B cell (primary cell): ENCODE measurements around the gene TBX1. TPM values are rescaled to one million over a fixed set of nuclear protein-coding genes. Genes with fewer than 3 reads are reported as not detected.

Source experiments
- ATAC-seq: fragments of 200-7000 bp; cut with Tn5 transposase; one replicate; pipeline ENCODE4 v1.10.0; 2021; ENCODE audit warnings: low read depth, mild to moderate bottlenecking, moderate number of reproducible peaks, moderate library complexity
- CTCF ChIA-PET: fragments of 350-600 bp; sonication (Branson Sonifier 250); formaldehyde crosslinking; loops from one replicate; lab custom pipeline; 2021; ENCODE audit warnings: antibody characterized with exemption, inconsistent platforms; lab: Charles Lee
- POLR2A ChIA-PET: fragments of 350-600 bp; sonication (Branson Sonifier 250); formaldehyde crosslinking; loops from one replicate; lab custom pipeline; 2021; ENCODE audit warnings: antibody characterized with exemption; lab: Charles Lee
- DNase-seq: peaks from one replicate; pipeline ENCODE4 v3.0.0; 2013
- H2AFZ ChIP-seq: 2 replicates; pipeline ENCODE4 v1.6.1; 2012; ENCODE audit warnings: mild to moderate bottlenecking, low read depth, low read length; ENCODE audit not compliant: insufficient read depth, poor library complexity, severe bottlenecking
- H3K27ac ChIP-seq, 2 donors: 1 replicate in 1 of 2; 2 replicates in 1 of 2; pipeline ENCODE4 v1.5.1; 2012 to 2013; ENCODE audit warnings: low read length in 2 of 2, mild to moderate bottlenecking in 2 of 2, moderate library complexity in 1 of 2
- H3K27me3 ChIP-seq, 4 experiments: fragments of 200-600 bp in 1 of 4; sonication (generic) in 1 of 4; replicated peaks in 1 of 4; 1 replicate in 2 of 4; 2 replicates in 2 of 4; pipeline versions ENCODE4 v1.6.1 to v1.7.0; 2013 to 2016; ENCODE audit warnings: low read length in 3 of 4, mild to moderate bottlenecking in 2 of 4, mixed read lengths in 1 of 4, moderate library complexity in 1 of 4; ENCODE audit not compliant: insufficient read depth in 4 of 4, control insufficient read depth in 3 of 4; ENCODE audit errors: control extremely low read depth in 1 of 4
- H3K36me3 ChIP-seq, 2 experiments: replicated peaks in 1 of 2; 1 replicate in 1 of 2; 2 replicates in 1 of 2; pipeline versions ENCODE4 v1.6.1 to v1.7.1; 2013; ENCODE audit warnings: low read length in 1 of 2; ENCODE audit not compliant: insufficient read depth in 2 of 2, control insufficient read depth in 1 of 2; ENCODE audit errors: control extremely low read depth in 1 of 2, extremely low read depth in 1 of 2
- H3K4me1 ChIP-seq, 2 donors: fragments of 200-600 bp in 1 of 2; sonication (generic) in 1 of 2; 1 replicate in 1 of 2; 2 replicates in 1 of 2; pipeline versions ENCODE4 v1.5.1 to v1.6.1; 2013 to 2017; ENCODE audit warnings: low read length in 2 of 2; ENCODE audit not compliant: control insufficient read depth in 2 of 2, insufficient read depth in 2 of 2
- H3K4me2 ChIP-seq: replicated peaks from 2 replicates; pipeline ENCODE3; 2012; ENCODE audit warnings: mild to moderate bottlenecking, low read depth, low read length; ENCODE audit not compliant: poor library complexity, severe bottlenecking
- H3K4me3 ChIP-seq, 5 experiments: fragments of 200-600 bp in 1 of 5; sonication (generic) in 1 of 5; 1 replicate in 3 of 5; 2 replicates in 2 of 5; pipeline versions ENCODE4 v1.5.1 to v1.7.0; 2011 to 2016; ENCODE audit warnings: low read length in 4 of 5, mild to moderate bottlenecking in 4 of 5, low read depth in 2 of 5, control low read depth in 1 of 5, moderate library complexity in 1 of 5; ENCODE audit not compliant: insufficient read depth in 1 of 5; ENCODE audit errors: control extremely low read depth in 1 of 5, extremely low read depth in 1 of 5
- H3K79me2 ChIP-seq: fragments of 200-600 bp; sonication (generic); one replicate; pipeline ENCODE4 v1.6.0; 2016; ENCODE audit warnings: low read length; ENCODE audit not compliant: control insufficient read depth, insufficient read depth
- H3K9ac ChIP-seq: fragments of 200-600 bp; sonication (generic); 2 replicates; pipeline ENCODE4 v1.6.1; 2017; ENCODE audit warnings: mild to moderate bottlenecking, low read length, moderate library complexity
- H3K9me3 ChIP-seq, 3 donors: one replicate each; pipeline versions ENCODE4 v1.6.1 to v1.7.1; 2013; ENCODE audit warnings: low read length in 2 of 3; ENCODE audit not compliant: control insufficient read depth in 2 of 3, insufficient read depth in 1 of 3; ENCODE audit errors: control extremely low read depth in 1 of 3
- H4K20me1 ChIP-seq: 2 replicates; pipeline ENCODE4 v1.6.0; 2012; ENCODE audit warnings: mild to moderate bottlenecking, low read length; ENCODE audit not compliant: insufficient read depth, control insufficient read depth, poor library complexity, severe bottlenecking
- H3K27ac Mint-ChIP-seq: one replicate; pipeline ENCODE4 v1.8.0; 2021; ENCODE audit warnings: mixed read lengths
- H3K27me3 Mint-ChIP-seq: one replicate; pipeline ENCODE4 v1.8.0; 2021; ENCODE audit warnings: mixed read lengths
- H3K4me1 Mint-ChIP-seq: one replicate; pipeline ENCODE4 v1.8.0; 2021; ENCODE audit warnings: mixed read lengths
- H3K4me3 Mint-ChIP-seq: one replicate; pipeline ENCODE4 v1.8.0; 2021; ENCODE audit warnings: mixed read lengths
- H3K9me3 Mint-ChIP-seq: one replicate; pipeline ENCODE4 v1.8.0; 2022; ENCODE audit warnings: mixed read lengths; ENCODE audit not compliant: insufficient read depth
- CTCF ChIP-seq: fragments of 200-600 bp; IDR thresholded peaks from one replicate; pipeline ENCODE4 v1.8.0; 2022; ENCODE audit warnings: antibody characterized with exemption, mild to moderate bottlenecking
- EZH2 ChIP-seq: IDR thresholded peaks from 2 replicates; pipeline ENCODE4 v1.6.1; 2012; ENCODE audit warnings: borderline replicate concordance, low read depth, mild to moderate bottlenecking, moderate library complexity, low read length; ENCODE audit not compliant: insufficient read depth, poor library complexity, severe bottlenecking
- WGBS: methylation state at CpG from one replicate; pipeline ENCODE4 v1.1.5; 2013; ENCODE audit warnings: missing lambda C conversion rate; ENCODE audit not compliant: insufficient coverage; 5-methylcytosine and 5-hydroxymethylcytosine counted together
- intact Hi-C: fragments of 100-400 bp; cut with micrococcal nuclease; formaldehyde crosslinking; loops from one replicate; pipeline ENCODE4 v1.10.0; 2022
- polyA plus RNA-seq: library from polyadenylated mRNA; depleted of rRNA; stranded (reverse); fragments of >200 nt; gene quantifications from 2 replicates; pipeline ENCODE4 v1.2.3, GENCODE V29; 2012
- total RNA-seq, 2 donors: library from RNA; stranded (reverse); fragments of 120-200 nt in 1 of 2; gene quantifications; 1 replicate in 1 of 2; 2 replicates in 1 of 2; pipeline versions ENCODE4 v1.2.3 to v1.2.4, GENCODE V29; 2013 to 2022

TBX1 gene
- total and polyA plus RNA-seq, 2 donors (not counting 1 experiment from before 2014, with no cell fraction given) = not detected

- Histone ChIP-seq H3K4me3 (no peak overlapping the region), H2AFZ (no peak overlapping the region), H3K36me3 (no peaks in the 10 kb centered on the region), H3K4me2 (no peak overlapping the region), H3K27ac (no peak overlapping the region), H4K20me1 (no peaks in the 10 kb centered on the region), H3K4me1 (peaks cover 25 to 41% of the 10 kb centered on the region in 2 donors), H3K27me3 (peaks cover 0 to 77% (median 46%) of the 10 kb centered on the region in 4 experiments), H3K79me2 (no peaks in the 10 kb centered on the region), H3K9me3 (peaks cover 0 to 30% (median 0%) of the 10 kb centered on the region in 3 donors), H3K9ac (no peak overlapping the region)
- H3K4me3 Mint-ChIP-seq = no peak overlapping the region
- 80% methylated on average over 37 of the region's 39 CpGs for WGBS
- intact Hi-C loops = no loop called here
- no peak overlapping the region for H3K27ac Mint-ChIP-seq
- ATAC-seq (no peak), DNase-seq (no peak)
- ChIA-PET CTCF (no interaction called here), POLR2A (no interaction called here)
- peaks cover 38% of the 10 kb centered on the region for H3K4me1 Mint-ChIP-seq
- peaks cover 54% of the 10 kb centered on the region for H3K27me3 Mint-ChIP-seq
- H3K9me3 Mint-ChIP-seq = no peaks in the 10 kb centered on the region
- TF ChIP-seq CTCF (no peak), EZH2 (no peak)
These were observed 3.1 kb downstream of the TBX1 start for GRCh38 chr22:19763458-19764298.

- H3K9me3 ChIP-seq = peaks cover 0 to 30% (median 0%) of the 10 kb centered on the region in 3 donors
- no peak overlapping the region for H3K27ac Mint-ChIP-seq
- CTCF ChIA-PET = no interaction called here
These were observed 3.7 kb downstream of the TBX1 start for GRCh38 chr22:19764299-19764593.

More at GRCh38 chr22:19764299-19764593, 3.7 kb downstream of the TBX1 start:
- no peaks in the 10 kb centered on the region for H3K36me3 ChIP-seq
- Mint-ChIP-seq H3K4me3 (no peak overlapping the region), H3K27me3 (peaks cover 57% of the 10 kb centered on the region), H3K9me3 (no peaks in the 10 kb centered on the region), H3K4me1 (peaks cover 39% of the 10 kb centered on the region)
- ATAC-seq (no peak), DNase-seq (no peak)
- intact Hi-C loops = no loop called here
- H3K27me3 ChIP-seq = peaks cover 0 to 77% (median 46%) of the 10 kb centered on the region in 4 experiments
- H3K4me1 ChIP-seq = peaks cover 25 to 37% of the 10 kb centered on the region in 2 donors
- TF ChIP-seq EZH2 (no peak), CTCF (no peak)
- H3K4me2 ChIP-seq = no peak overlapping the region
- H3K27ac ChIP-seq = no peak overlapping the region
- H4K20me1 ChIP-seq = no peaks in the 10 kb centered on the region
- no peak overlapping the region for H2AFZ ChIP-seq
- POLR2A ChIA-PET = no interaction called here
- H3K79me2 ChIP-seq = no peaks in the 10 kb centered on the region
- WGBS = 77% methylated on average over 13 of the region's 17 CpGs
- H3K4me3 ChIP-seq = no peak overlapping the region
- no peak overlapping the region for H3K9ac ChIP-seq
